ENCODE measurements around the gene DSCAML1.
"Not testable (repeated sequence)": the region's sequence is repeated elsewhere in the genome, so short reads cannot be mapped to it uniquely, and the experiment has no call there.

Gene DSCAML1

GRCh38 chr11:117418737-117419481, 378.1 kb downstream of the DSCAML1 start:
- no peak for DNase-seq

- no peak for DNase-seq
These were observed 379.2 kb downstream of the DSCAML1 start for GRCh38 chr11:117417856-117418255.

GRCh38 chr11:117417342-117417741, 379.7 kb downstream of the DSCAML1 start:
- DNase-seq = no peak

GRCh38 chr11:117415358-117415896, 381.6 kb downstream of the DSCAML1 start:
- DNase-seq = no peak

- no peak for DNase-seq
These were observed 382.3 kb downstream of the DSCAML1 start for GRCh38 chr11:117414724-117415123.

GRCh38 chr11:117413616-117414015, 383.4 kb downstream of the DSCAML1 start:
- DNase-seq = no peak

GRCh38 chr11:117412653-117413275, 384.3 kb downstream of the DSCAML1 start:
- no peak for DNase-seq

- DNase-seq = no peak
These were observed 384.8 kb downstream of the DSCAML1 start for GRCh38 chr11:117412176-117412575.

- DNase-seq = no peak
These were observed 385.3 kb downstream of the DSCAML1 start for GRCh38 chr11:117411736-117412135.

- no peak for DNase-seq
These were observed 385.9 kb downstream of the DSCAML1 start for GRCh38 chr11:117410861-117411710.

GRCh38 chr11:117410238-117410637, 386.8 kb downstream of the DSCAML1 start:
- DNase-seq = no peak

GRCh38 chr11:117409511-117409910, 387.5 kb downstream of the DSCAML1 start:
- DNase-seq = no peak

- DNase-seq = no peak
These were observed 388.7 kb downstream of the DSCAML1 start for GRCh38 chr11:117408356-117408755.

GRCh38 chr11:117407016-117407415, 390.0 kb downstream of the DSCAML1 start:
- DNase-seq = no peak

GRCh38 chr11:117405898-117406297, 391.1 kb downstream of the DSCAML1 start:
- not testable (repeated sequence) for DNase-seq

- DNase-seq = not testable (repeated sequence)
These were observed 397.7 kb downstream of the DSCAML1 start for GRCh38 chr11:117399100-117399840.

- DNase-seq = not testable (repeated sequence)
These were observed 398.4 kb downstream of the DSCAML1 start for GRCh38 chr11:117398618-117399017.

- no peak for DNase-seq
These were observed 400.0 kb downstream of the DSCAML1 start for GRCh38 chr11:117396970-117397369.

GRCh38 chr11:117395476-117395875, 401.5 kb downstream of the DSCAML1 start:
- DNase-seq = no peak

- no peak for DNase-seq
These were observed 402.6 kb downstream of the DSCAML1 start for GRCh38 chr11:117394221-117394925.

GRCh38 chr11:117392979-117393378, 404.0 kb downstream of the DSCAML1 start:
- no peak for DNase-seq

Data from AML-193 (cell line).